Stimulated activated memory B cell treated with anti-CD40 and anti-IgM and Interleukin-4, amounts not matched to agents 10 μg/mL and 1 μg/mL and 100 μg/mL, for 72 hours (primary cell): ENCODE data around the gene CYP8B1.

ENCODE experiments used
- ATAC-seq: fragments of 150-1000 bp; cut with Tn5 transposase; 2 replicates; pipeline ENCODE4 v1.10.0; 2021
- H3K27ac Mint-ChIP-seq: one replicate; pipeline ENCODE4 v1.8.0; 2022; ENCODE audit warnings: mild to moderate bottlenecking, mixed read lengths
- H3K27me3 Mint-ChIP-seq: one replicate; pipeline ENCODE4 v1.8.0; 2022; ENCODE audit warnings: mixed read lengths
- H3K36me3 Mint-ChIP-seq: one replicate; pipeline ENCODE4 v1.8.0; 2022; ENCODE audit warnings: mixed read lengths
- H3K4me1 Mint-ChIP-seq: one replicate; pipeline ENCODE4 v1.8.0; 2022; ENCODE audit warnings: mixed read lengths
- H3K4me3 Mint-ChIP-seq: one replicate; pipeline ENCODE4 v1.8.0; 2022; ENCODE audit warnings: mild to moderate bottlenecking, moderate library complexity, mixed read lengths
- H3K9me3 Mint-ChIP-seq: one replicate; pipeline ENCODE4 v1.8.0; 2022; ENCODE audit warnings: mixed read lengths

Gene CYP8B1

DNA sequence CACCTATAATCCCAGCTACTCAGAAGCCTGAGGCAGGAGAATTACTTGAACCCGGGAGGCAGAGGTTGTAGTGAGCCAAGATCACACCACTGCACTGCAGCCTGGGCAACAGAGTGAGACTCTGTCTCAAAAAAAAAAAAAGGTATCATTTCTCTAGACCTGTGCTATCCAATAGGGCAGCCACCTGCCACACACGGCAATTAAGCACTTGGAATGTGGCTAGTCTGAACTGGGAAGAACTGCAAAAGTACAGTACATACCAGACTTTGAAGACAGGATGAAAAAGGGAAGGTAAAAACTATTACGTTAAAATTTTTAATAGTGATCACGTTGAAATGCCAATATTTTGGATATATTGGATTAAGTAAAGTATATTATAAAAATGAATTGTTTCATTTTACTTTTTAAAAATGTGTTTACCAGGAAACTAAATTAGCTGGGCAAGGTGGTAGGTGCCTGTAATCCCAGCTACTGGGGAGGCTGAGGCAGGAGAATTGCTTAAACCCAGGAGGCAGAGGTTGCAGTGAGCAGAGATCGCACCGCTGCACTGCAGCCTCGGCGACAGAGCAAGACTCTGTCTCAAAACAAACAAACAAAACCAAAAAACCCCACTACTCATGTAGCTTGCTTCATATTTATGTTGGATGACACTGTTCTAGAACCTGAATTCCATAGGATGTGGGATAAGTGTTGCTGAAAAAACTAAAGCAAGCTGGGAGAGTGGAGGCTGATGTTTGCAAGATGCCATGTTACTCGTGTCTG lies 2.3 kb downstream of the CYP8B1 start:
- Mint-ChIP-seq H3K36me3 (no peaks in the 10 kb centered on the region), H3K27me3 (peaks cover 11% of the 10 kb centered on the region), H3K4me1 (no peaks in the 10 kb centered on the region), H3K9me3 (no peaks in the 10 kb centered on the region), H3K4me3 (no peak overlapping the region), H3K27ac (no peak overlapping the region)
- ATAC-seq = no peak

DNA sequence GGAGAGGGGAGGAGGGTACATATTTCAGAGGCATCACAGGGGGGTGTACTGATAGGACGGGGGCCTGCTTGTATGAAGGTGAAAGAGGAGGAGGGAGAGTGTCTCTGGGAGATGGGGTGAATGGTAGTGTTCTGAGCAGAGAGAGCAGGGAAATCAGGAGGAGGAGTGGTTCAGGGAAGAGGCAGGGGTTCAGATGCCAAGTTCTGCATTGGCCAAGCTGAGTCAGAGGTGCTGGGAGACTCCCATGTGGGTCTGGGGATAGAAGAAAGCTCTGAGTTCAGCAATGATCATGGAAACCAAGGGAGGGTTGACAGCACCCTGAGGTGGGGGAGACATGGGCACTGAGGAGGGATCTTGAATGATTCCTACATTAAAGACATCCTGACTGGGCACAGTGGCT lies 3.0 kb downstream of the CYP8B1 start:
- Mint-ChIP-seq H3K36me3 (no peaks in the 10 kb centered on the region), H3K4me1 (no peaks in the 10 kb centered on the region), H3K4me3 (no peak overlapping the region), H3K9me3 (no peaks in the 10 kb centered on the region), H3K27ac (no peak overlapping the region), H3K27me3 (peaks cover 11% of the 10 kb centered on the region)
- no peak for ATAC-seq

DNA sequence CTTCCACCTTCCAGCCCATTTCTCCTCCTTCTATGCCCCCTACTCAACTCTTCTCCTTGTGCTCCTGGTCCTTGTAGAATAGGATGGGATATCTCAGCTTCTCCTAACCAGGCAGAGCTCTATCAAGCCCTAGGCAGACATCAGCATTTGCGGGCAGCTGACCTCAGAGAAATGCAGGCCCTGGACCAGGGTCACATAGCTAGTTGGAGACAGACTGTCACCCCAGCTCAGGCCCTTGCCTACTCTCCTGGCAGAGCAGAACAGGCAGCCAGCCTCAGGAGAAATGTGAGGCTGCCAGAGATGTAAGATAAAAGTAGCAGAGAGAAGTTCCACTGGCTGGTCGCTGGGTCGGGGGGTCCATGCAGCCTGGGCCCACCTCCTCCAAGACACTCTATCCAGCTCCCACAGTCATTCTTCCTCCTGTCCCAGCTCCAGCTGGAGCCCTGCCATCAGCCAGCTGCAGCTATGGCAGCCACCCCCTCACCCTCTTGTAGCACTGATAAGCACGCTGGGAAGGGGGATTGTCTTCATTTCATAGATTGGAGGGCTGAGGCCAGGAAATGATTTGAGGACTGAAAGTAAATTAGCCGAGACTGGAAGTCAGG lies 4.0 kb downstream of the CYP8B1 start:
- ATAC-seq = no peak
- Mint-ChIP-seq H3K4me1 (no peaks in the 10 kb centered on the region), H3K27ac (no peak overlapping the region), H3K27me3 (peaks cover 11% of the 10 kb centered on the region), H3K36me3 (no peaks in the 10 kb centered on the region), H3K9me3 (no peaks in the 10 kb centered on the region), H3K4me3 (no peak overlapping the region)

DNA sequence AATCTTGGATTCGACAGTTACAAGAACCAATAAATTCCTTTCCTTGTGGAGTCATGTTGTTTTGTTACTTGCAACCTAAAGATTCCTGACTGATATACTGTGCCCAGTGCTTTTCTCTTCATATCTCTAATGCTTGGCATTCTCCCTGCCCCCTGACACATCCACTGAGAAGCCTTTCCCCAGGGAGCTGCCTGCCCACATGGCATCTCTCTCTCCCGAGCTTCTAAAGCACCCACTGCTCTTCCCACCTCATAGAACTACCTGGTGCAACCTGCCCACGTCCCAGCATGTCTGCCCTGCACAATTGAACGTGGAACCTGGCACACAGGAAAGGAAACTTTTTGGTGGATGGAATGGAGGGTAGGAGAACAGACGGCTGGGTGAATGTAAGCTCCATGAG lies 6.8 kb downstream of the CYP8B1 start:
- Mint-ChIP-seq H3K27me3 (peaks cover 11% of the 10 kb centered on the region), H3K27ac (no peak overlapping the region), H3K36me3 (no peaks in the 10 kb centered on the region), H3K9me3 (no peaks in the 10 kb centered on the region), H3K4me3 (no peak overlapping the region), H3K4me1 (no peaks in the 10 kb centered on the region)
- no peak for ATAC-seq

DNA sequence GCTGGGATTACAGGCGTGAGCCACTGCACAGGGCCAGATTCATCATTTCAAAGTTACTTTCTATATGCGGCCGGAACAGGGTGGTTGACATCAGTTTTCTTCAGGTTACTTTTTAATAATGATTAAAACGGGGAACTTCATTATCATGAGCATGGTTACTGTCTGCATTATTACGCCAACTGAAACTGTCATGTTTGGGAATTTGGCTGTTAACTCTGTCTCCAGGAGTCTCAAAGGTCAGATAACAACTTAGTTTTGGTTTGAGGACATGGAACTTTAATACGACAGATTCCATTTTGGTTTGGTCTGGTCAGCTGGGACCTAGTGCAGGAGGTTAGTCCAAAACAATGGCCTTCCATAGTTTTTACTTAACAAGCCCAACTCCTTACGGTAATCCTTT lies 8.5 kb downstream of the CYP8B1 start:
- H3K27ac Mint-ChIP-seq = no peak overlapping the region
- H3K9me3 Mint-ChIP-seq = no peaks in the 10 kb centered on the region
- H3K27me3 Mint-ChIP-seq = peaks cover 2% of the 10 kb centered on the region
- H3K4me3 Mint-ChIP-seq = no peak overlapping the region
- no peaks in the 10 kb centered on the region for H3K4me1 Mint-ChIP-seq
- no peak for ATAC-seq
- no peaks in the 10 kb centered on the region for H3K36me3 Mint-ChIP-seq

DNA sequence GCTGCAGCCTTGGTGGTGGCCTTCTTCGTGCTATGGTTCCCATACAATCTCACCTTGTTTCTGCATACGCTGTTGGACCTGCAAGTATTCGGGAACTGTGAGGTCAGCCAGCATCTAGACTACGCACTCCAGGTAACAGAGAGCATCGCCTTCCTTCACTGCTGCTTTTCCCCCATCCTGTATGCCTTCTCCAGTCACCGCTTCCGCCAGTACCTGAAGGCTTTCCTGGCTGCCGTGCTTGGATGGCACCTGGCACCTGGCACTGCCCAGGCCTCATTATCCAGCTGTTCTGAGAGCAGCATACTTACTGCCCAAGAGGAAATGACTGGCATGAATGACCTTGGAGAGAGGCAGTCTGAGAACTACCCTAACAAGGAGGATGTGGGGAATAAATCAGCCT lies 10.4 kb downstream of the CYP8B1 start:
- Mint-ChIP-seq H3K36me3 (no peaks in the 10 kb centered on the region), H3K27me3 (no peaks in the 10 kb centered on the region), H3K4me1 (no peaks in the 10 kb centered on the region), H3K4me3 (no peak overlapping the region), H3K9me3 (peaks cover 8% of the 10 kb centered on the region), H3K27ac (no peak overlapping the region)
- no peak for ATAC-seq

DNA sequence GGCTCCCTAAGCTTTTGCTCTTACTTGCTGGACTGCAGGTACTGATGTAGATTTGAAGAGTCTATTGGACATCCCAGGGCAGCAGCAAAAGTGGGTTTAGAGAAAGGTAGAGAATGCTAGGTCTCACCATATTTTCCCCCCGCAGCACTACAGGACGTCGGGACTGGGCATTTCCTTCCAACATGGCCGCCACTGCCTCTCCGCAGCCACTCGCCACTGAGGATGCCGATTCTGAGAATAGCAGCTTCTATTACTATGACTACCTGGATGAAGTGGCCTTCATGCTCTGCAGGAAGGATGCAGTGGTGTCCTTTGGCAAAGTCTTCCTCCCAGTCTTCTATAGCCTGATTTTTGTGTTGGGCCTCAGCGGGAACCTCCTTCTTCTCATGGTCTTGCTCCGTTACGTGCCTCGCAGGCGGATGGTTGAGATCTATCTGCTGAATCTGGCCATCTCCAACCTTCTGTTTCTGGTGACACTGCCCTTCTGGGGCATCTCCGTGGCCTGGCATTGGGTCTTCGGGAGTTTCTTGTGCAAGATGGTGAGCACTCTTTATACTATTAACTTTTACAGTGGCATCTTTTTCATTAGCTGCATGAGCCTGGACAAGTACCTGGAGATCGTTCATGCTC lies 11.2 kb downstream of the CYP8B1 start:
- H3K27ac Mint-ChIP-seq = no peak overlapping the region
- H3K36me3 Mint-ChIP-seq = no peaks in the 10 kb centered on the region
- peaks cover 11% of the 10 kb centered on the region for H3K9me3 Mint-ChIP-seq
- ATAC-seq = no peak
- no peaks in the 10 kb centered on the region for H3K4me1 Mint-ChIP-seq
- H3K4me3 Mint-ChIP-seq = no peak overlapping the region
- no peaks in the 10 kb centered on the region for H3K27me3 Mint-ChIP-seq

DNA sequence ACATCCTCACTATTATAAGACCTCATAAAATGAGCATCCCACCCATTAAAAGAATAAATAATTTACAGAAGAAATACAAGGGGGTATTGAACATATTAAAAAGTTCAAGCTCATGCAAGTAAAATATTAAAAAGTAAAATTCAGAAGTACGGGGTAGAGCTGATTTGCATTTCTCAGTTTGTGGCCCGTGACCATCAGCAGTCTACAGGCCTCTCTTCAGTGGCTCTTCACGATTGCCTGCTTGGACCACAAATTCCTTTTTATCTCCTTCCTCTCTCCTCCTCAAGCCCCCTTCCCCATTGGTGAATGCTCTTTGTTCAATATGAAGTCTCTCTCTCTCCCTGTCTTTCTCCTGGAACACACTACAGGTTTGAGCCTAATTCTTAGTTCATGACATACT lies 19.1 kb downstream of the CYP8B1 start:
- H3K27me3 Mint-ChIP-seq = peaks cover 10% of the 10 kb centered on the region
- no peak overlapping the region for H3K27ac Mint-ChIP-seq
- no peaks in the 10 kb centered on the region for H3K36me3 Mint-ChIP-seq
- no peak for ATAC-seq
- H3K4me3 Mint-ChIP-seq = no peak overlapping the region
- H3K4me1 Mint-ChIP-seq = no peaks in the 10 kb centered on the region
- peaks cover 11% of the 10 kb centered on the region for H3K9me3 Mint-ChIP-seq

DNA sequence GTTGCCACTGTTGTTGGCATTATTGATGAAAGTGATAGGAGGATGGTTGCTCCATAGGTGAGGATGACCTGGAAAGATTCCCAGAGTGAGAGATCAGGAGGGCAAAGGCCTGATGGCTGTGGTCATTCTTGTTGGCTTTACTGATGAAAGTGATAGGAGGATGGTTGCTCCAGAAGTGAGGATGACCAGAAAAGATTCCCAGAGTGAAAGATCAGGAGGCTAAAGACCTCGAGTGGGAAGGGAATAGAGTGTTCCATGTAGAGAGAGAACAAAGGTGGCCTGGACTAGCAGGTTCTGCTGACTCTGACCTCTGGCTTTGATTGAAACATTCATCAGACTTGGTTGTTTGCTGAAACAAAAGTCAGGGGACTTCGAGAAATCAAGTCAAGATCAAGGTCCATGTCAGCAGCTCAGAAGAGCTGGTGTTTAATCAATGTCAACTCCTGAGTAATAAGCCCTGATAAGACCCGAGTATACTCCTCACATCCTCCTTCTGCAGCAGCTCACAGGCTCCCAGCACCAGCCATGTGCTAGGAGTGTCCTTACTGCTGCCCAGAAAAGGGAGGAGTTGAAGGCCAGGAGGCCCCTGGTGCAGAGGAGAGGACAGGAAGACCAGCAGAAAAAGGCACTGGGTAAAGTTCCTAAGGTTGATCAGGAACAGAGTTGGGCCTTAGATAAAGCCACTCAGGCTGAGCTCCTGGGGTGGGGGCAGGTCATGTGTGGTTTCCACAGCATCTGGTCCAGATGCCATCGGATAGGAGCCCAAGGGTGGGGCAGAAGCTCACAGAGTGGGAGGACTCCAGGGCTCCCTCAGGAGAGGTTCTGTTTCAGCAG lies 19.9 kb downstream of the CYP8B1 start:
- no peak overlapping the region for H3K27ac Mint-ChIP-seq
- H3K9me3 Mint-ChIP-seq = peaks cover 8% of the 10 kb centered on the region
- H3K27me3 Mint-ChIP-seq = peaks cover 10% of the 10 kb centered on the region
- no peaks in the 10 kb centered on the region for H3K4me1 Mint-ChIP-seq
- ATAC-seq = no peak
- no peak overlapping the region for H3K4me3 Mint-ChIP-seq
- no peaks in the 10 kb centered on the region for H3K36me3 Mint-ChIP-seq

DNA sequence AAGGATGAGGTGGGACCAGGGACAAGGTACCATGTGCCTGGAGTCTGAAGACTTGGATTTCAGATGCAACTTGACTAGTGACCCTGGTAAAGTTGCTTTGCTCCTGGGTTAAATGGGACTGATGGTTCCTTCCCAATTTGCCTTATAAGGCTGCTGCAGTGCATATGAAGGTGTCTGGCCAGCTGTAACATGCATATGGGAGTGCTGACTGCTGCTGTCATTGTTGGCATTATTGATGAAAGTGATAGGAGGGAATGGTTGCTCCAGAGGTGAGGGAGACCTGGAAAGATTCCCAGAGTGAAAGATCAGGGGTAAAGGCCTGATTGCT lies 20.5 kb downstream of the CYP8B1 start:
- H3K27ac Mint-ChIP-seq = no peak overlapping the region
- no peak overlapping the region for H3K4me3 Mint-ChIP-seq
- peaks cover 3% of the 10 kb centered on the region for H3K9me3 Mint-ChIP-seq
- no peaks in the 10 kb centered on the region for H3K36me3 Mint-ChIP-seq
- H3K27me3 Mint-ChIP-seq = peaks cover 10% of the 10 kb centered on the region
- no peaks in the 10 kb centered on the region for H3K4me1 Mint-ChIP-seq
- ATAC-seq = no peak

DNA sequence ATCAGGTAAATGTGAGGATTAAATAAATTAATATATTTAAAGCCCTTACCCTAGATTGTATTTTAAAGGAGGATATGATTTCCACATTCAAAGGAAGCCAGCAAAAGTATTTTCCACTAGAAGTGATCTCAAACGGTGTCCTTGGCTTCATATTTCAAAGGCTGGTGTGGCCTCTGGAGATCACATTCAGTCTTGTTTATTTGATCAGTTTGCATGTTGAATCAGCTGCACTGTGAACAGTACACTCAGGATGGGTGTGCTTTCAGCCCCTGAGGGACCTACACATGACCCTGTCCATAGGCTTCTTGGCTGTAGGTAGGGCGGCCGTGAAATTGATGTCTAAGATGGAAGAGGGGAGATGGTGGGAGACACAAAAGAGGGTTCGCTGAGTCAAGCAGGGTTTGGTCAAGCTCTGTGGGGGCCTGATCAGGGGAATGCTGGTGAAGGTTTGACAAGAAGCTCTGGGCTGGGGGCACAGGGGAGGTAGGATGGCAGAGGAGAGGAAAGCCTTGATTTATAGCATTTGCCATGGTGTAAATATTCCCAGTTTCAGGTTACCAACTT lies 21.9 kb downstream of the CYP8B1 start:
- no peak overlapping the region for H3K27ac Mint-ChIP-seq
- H3K4me1 Mint-ChIP-seq = no peaks in the 10 kb centered on the region
- no peak for ATAC-seq
- no peaks in the 10 kb centered on the region for H3K9me3 Mint-ChIP-seq
- peaks cover 10% of the 10 kb centered on the region for H3K27me3 Mint-ChIP-seq
- no peaks in the 10 kb centered on the region for H3K36me3 Mint-ChIP-seq
- H3K4me3 Mint-ChIP-seq = no peak overlapping the region

DNA sequence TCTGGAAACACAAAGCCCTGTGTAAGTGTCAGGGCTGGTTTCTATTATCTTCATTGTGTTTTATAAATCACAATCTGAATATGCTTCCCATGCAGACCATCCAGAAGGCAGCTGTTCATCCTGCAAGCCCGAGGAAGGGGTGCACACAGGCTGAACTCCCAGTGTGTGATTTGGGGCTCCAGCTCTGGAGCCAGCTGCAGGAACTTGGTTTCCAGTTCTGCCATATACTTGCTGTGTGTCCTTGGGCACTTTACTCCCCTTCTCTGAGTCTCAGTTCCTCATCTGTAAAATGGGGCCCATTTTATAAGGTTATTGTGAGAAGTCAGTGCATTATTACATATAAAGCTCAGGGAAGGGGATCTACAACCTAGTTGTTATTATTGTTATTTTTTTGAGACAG lies 22.6 kb downstream of the CYP8B1 start:
- Mint-ChIP-seq H3K9me3 (no peaks in the 10 kb centered on the region), H3K36me3 (no peaks in the 10 kb centered on the region), H3K27ac (no peak overlapping the region), H3K27me3 (peaks cover 10% of the 10 kb centered on the region), H3K4me1 (peaks cover 1% of the 10 kb centered on the region), H3K4me3 (no peak overlapping the region)
- no peak for ATAC-seq

DNA sequence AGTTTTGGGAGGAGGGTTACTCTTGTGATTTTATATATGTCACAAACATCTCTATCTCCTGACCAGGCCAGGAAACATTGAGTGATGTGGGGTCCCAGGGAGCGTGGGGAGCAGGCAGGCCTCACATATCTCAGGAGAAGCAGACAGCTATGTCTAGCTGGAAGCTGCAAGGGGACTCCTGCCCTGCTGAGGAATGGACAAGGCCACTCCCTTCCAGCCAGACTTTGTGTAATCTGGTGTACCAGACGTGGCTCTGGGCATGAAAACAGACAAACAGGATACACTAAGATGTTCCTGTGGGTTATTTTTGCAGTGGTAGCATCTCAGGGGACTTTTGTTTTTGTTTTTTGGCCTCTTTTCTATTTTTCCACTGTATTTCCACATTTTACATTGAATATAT lies 23.2 kb downstream of the CYP8B1 start:
- Mint-ChIP-seq H3K36me3 (no peaks in the 10 kb centered on the region), H3K4me1 (peaks cover 7% of the 10 kb centered on the region), H3K9me3 (no peaks in the 10 kb centered on the region), H3K4me3 (no peak overlapping the region), H3K27me3 (peaks cover 10% of the 10 kb centered on the region), H3K27ac (no peak overlapping the region)
- no peak for ATAC-seq

DNA sequence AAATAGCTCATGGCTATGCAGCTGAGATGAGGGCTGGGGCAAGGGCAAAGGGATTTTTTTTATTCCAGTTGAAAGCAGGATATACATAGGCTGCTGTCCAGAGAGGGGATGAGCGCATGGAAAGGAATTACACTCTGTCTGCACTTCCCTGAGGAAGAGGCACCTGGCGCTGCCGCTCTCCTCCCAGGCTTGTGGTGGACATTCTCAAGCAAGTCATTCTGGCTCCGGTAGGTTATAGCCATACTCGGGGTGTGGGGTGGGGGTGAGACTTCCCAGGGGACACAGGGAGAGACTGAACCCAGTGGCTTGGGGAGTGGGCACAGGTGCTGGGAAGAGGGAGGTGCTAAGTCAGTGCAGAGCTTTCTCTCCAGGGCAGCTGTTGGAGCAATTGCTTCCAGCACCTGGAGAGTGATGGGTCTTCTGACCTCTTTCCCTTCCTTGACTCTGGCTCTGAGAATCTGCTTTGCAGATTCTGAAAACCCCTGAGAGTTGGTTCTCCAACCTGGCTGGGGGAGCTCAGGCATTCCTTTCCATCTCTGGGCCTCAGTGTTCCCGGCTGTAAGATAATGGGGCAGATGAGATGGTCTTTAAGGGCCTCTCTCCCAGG lies 24.3 kb downstream of the CYP8B1 start:
- Mint-ChIP-seq H3K27ac (no peak overlapping the region), H3K4me1 (peaks cover 18% of the 10 kb centered on the region), H3K27me3 (peaks cover 10% of the 10 kb centered on the region), H3K36me3 (no peaks in the 10 kb centered on the region), H3K9me3 (no peaks in the 10 kb centered on the region), H3K4me3 (no peak overlapping the region)
- ATAC-seq = no peak

DNA sequence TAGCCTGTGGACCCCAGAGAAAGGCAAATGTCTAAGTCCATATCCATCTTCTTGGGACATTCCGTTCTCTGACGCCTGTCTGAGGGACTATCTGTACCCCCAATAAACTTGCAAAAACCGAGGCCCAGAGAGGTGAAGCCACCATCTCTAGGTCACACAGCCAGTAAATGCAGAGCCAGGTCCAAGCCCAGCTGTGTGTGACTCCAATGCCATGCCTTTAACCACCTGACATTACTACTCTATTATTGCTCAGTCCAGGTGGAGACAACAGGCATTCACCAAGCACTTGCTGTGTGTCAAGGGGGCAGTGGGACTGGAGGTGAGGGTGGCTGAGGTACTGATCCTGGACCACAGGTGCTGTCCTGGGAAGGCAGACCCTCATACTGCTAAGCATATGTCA lies 25.4 kb downstream of the CYP8B1 start:
- no peak for ATAC-seq
- H3K27ac Mint-ChIP-seq = no peak overlapping the region
- no peak overlapping the region for H3K4me3 Mint-ChIP-seq
- no peaks in the 10 kb centered on the region for H3K9me3 Mint-ChIP-seq
- H3K4me1 Mint-ChIP-seq = peaks cover 19% of the 10 kb centered on the region
- peaks cover 4% of the 10 kb centered on the region for H3K27me3 Mint-ChIP-seq
- H3K36me3 Mint-ChIP-seq = no peaks in the 10 kb centered on the region
